Bone marrow (tissue), 2 donors: ENCODE data around the gene FN3K.

ENCODE experiments used
- DNase-seq, 2 donors: peaks; one replicate each; lab custom pipeline; 2025; lab: John Stamatoyannopoulos, UW

The FN3K gene

DNA sequence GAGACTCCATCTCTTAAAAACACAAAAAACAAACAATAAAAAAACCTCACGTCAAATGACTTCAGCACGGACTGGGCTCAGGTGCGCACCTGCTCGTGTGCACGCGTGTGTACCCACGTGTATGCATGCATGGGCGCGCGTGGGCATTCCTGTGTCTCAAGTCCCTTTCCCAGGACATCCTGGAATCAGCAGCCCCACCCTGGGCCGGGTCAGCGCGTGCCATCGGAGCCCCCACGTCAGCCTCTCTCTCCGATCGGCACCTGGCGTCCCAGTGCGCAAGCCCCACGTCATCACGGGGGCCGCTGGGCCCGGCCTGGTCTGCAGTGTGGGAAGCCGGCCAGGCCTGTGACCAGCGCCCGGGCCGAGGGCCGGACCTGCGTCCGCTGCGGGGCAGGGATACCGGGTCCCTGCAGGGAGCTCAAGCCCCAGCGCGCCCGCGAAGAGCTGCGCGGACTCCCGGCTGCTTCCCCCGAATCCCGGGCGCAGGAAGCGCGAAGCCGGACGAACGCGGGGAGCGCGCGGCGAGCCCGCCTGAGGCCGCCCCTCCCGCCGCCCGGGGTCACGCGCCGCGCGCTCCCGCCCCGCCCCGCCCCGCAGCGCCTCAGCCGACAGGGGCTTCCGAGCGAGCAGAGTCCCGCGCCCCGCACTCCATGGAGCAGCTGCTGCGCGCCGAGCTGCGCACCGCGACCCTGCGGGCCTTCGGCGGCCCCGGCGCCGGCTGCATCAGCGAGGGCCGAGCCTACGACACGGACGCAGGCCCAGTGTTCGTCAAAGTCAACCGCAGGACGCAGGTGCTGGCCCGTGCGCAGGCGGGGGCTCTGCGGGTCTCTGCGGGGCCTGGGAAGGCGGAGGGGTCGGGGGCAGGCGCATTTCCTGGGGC lies at the start of gene FN3K:
Gene FN3K (plus strand): TSS at position 629 of the 880 bp plus-strand sequence. CDS start 22 bp downstream, at position 651.
- DNase-seq: no peak

DNA sequence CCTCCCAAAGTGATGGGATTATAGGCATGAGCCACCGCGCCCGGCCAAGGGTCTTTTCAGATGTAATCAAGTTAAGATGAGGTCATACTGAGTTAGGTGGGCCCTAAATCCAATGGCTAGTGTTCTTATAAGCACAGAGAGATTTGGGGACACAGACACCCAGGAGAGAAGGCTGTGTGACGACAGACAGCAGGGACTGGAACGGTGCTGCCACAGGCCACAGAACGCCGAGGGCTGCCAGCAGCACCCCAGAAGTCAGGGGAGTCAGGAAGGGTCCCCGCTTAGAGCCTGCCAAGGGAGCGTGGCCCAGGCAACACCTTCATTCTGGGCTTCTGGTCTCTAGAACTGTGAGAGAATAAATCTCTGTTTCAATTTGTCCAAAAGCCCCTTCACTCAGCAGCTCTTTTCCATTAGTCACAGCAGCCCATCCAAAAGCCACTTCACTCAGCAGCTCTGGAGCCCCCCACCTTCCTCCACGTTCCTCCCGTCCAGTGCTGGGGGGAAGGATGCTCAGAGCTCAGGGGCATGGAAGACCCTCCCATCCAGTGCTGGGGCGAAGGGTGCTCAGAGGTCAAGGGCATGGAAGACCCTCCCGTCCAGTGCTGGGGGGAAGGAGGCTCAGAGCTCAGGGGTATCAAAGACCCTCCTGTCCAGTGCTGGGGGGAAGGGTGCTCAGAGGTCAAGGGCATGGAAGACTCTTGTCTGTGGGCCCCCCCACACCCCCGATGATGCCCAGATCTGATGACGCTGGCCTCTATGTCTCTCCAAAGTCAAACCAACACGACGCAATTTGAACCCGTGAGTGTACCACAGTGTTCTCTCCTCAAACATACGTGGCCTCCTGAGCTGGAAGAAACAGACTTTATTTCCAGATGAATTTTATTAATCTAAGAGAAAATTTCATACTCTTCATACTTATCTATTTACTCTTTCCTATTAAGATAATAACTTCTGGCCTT lies 48.8 kb upstream of the FN3K start:
- no peak for DNase-seq

GRCh38 chr17:82687375-82687861 lies 48.0 kb upstream of the FN3K start:
- no peak for DNase-seq

DNA sequence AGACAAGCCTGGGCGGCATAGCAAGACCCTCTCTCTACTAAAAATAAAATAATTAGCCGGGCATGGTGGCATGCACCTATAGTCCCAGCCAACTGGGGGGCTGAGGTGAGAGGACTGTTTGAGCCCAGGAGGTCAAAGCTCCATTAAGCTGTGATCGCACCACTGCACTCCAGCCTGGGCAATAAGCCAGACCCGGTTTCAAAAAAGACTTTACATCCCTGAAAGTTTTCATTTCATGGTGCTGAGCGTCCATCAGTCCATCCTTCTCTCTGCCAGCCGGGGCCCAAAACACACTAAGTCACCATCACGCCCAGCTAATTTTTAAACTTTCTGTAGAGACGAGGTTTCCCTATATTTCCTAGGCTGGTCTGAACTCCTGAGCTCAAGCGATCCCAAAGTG lies 47.5 kb upstream of the FN3K start:
- no peak for DNase-seq

- DNase-seq: no peak
Observed at GRCh38 chr17:82689077-82689476, 46.3 kb upstream of the FN3K start.

DNA sequence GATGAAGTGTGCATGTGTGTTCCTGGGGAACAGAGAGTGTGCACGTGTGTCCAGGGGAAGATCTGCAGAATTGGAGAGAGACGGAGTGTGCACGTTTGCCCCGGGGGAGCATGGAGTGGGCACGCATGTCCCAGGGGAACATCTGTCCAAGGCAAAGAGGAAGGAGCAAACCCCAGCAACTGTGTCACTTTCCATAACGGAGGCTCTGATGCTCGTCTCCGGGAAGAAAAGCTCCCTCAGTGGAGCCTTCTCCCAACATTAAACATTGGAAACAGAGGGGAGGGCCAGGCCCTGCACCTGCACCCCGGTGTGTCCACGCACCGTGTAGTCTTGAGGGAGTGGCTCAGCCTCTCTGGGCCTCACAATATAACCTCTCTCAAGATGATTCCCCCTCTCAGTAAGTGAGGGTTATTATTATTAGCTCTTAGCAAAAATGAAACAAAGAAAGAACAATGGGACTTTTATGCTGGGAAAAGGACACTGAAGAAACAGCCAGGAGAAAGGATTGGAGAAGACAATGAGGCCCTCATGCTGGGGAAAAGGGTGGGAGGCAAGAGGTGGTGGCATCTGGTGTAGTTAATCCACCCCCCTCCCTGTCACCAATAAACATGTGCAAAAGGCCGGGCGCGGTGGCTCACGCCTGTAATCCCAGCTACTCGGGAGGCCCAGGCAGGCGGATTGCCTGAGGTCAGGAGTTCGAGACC lies 44.5 kb upstream of the FN3K start:
- no peak for DNase-seq

DNA sequence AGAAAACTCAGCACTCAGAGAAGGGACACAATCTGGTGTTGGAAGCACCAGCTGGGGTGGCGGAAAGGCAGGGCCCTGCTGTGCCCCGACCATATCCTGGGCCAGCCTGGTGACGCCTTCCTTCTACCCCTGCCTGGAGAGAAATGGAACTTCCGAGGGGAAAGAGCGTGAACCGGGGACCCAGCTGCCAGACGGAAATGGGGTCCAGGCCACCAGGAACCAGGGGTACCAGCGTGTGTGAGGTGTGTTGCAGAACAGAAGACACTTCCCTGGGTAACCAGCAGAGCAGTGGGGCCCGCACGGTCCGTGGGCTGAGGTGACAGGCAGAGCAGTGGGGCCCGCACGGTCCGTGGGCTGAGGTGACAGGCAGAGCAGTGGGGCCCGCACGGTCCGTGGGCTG lies 43.7 kb upstream of the FN3K start:
- DNase-seq: no peak

DNA sequence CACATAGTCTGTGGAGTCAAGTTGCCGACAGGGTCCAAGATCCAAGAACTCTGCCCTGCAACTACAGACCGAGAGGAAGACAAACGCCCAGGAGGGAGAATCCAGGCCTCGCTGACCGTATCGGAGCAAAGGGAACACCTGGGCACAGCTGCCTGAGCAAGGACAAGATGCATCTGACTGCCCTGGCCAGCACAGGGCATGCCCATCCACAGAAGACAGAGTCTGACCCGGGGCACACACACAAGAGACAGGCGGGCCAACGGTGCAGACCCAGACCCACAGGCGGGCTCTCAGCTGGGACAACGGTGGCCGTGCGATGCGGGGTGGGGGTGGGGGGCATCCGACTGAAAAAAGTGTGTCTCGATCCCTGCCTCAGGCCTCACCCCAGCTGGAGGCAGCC lies 43.1 kb upstream of the FN3K start:
- no peak for DNase-seq

- no peak for DNase-seq
Observed at GRCh38 chr17:82693168-82693867, 42.1 kb upstream of the FN3K start.

GRCh38 chr17:82694647-82695046 lies 40.8 kb upstream of the FN3K start:
- no peak for DNase-seq

DNA sequence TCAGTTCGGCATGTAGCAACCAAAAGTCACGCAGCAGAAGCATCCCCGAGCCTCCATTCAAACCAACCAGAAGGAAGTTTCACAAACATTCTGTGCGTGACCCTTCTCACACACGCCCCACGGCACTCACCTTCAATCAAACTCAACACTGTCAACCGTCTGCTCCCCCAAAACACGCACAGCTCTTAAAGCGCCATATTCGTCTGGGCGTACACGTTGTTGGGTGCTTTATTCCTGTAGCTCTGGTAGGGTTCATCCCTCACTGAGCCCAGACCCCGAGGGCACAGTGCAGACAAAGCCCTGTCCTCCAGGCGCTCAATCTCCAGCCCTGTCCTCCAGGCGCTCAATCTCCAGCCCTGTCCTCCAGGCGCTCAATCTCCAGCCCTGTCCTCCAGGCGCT lies 39.2 kb upstream of the FN3K start:
- DNase-seq: no peak

DNA sequence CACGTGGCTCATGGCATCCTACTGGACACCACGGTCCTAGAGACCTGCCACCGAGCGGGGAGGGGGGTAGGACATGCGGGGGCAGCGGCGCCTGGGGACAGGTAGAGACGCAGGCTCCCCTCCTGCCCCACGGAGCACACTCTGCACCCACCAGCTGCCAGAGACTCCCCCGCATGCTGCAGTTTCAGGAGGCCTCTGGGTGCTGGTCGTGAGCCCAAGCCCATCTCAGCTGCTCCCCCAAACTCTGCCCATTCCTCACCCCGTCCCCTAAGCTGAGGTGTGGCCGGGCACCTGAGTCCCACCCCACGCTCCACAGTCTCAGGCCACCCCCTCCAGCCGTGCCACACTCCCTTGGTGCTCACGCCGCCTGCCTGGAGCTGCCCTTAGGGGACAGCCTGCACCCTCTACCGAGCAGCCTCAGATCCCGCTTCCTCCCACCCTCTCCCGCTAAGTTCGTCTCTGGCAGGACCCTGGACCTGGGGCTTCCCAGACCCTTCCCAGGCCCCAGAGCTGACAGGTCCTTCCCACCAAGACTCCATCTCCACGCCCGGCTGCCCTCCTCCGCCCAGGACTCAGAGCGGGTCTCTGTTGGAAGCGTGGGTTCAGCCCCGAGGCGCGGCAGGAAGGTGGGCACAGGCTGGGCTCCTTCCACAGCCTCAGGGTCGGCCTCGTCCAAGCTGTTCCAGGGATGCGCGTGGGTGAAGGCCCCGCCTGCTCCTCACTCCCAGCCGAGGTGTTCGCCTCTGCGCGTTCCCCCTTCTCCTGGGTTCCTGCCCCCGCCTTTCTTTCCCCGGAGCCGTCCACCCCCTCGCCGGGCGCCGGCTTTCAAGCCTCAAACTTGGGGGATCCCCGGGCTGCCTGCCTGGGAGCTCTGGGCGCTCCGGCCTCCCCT lies 38.3 kb upstream of the FN3K start:
- no peak for DNase-seq

GRCh38 chr17:82697808-82698064 lies 37.7 kb upstream of the FN3K start:
- no peak for DNase-seq

DNA sequence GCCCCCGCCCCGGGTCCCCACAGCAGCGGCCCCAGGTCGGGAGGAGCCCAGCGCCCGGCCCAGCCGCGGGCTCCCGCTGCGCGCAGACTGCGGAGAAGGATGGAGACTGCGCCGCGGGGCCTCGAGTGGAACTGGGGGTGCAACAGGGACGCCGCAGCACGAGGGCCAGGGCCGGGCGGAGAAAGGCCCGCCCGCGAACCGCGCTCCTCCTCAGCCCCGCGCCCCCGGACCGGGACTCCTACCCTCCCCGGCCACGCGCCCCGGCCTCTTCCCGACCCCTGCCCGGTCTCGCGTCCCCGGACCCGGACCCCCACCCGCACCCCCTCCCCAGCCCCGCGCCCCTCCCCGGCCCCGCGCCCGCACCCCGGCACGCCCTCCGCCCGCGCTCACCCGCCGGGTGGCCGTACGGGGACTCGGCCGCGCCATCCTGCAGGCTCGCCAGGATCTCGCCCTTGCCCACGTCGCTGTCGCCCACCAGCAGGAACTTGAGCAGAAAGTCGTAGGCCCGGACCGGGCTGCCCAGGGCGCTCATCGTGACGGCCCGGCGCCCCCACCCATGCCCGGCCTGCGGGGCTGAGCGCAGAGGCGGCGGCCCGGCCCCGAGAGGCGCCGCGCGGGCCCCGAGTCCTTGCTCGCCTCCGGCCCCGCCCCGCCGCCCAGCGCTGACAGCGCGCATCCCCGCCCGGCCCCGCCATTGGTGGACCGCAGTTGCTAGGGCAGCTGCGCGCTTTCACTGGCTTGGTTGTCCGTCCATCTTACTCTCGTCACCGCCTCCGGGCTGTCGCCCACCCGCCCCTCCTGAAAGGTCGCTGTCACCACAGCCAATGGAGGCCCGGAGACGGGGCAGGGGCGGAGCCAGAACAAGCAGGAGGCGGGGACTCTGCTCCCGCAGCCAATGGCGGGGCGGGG lies 37.1 kb upstream of the FN3K start, which contains the start of gene RAB40B:
Gene RAB40B (minus strand): TSS at position 634 of the 909 bp plus-strand sequence. CDS start 102 bp downstream, at position 532.
- DNase-seq: peak; percentile 78 to 98

GRCh38 chr17:82698974-82699442 lies 36.4 kb upstream of the FN3K start:
- no peak for DNase-seq

GRCh38 chr17:82699551-82699950 lies 35.9 kb upstream of the FN3K start:
- no peak for DNase-seq

- DNase-seq: no peak
Observed at GRCh38 chr17:82702231-82702927, 33.0 kb upstream of the FN3K start.

DNA sequence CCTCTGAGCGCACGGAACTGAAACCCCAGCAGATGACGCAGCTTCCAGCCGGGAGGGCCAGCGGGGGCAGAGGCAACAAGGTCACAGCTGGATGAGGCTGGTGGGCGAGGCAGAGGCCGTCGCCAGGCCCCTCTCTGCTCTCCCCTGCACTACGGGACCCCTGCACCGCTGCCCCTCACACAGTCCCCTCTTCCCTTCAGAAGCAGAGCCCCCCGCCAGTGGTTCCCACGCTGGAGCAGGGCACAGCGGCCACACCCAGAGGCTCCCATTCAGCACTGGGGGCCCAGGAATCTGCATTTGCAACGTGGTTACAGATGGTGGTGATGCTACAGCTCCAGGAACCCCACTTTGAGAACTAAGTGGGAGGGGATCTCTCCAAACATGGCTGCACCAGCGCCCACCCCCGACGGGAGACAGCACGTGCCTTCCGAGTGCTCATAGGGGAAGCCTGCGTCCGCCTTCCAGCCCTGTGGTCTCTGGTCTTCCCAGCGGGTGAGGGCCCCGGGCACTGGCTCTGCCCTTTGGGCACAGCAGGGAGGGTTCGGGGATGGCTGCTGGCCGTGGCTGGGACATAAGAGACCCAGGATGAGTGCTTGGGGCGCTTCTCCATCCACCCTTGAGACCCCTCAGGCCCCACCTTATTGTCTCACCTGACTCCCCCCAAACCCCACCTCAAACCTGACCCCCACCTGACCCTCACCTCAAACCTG lies 32.2 kb upstream of the FN3K start:
- DNase-seq: no peak
